Neuronal stem cell (in vitro differentiated cells): Measurements from ENCODE around the gene PODXL2.

Source experiments
- DNase-seq: peaks from one replicate; pipeline ENCODE4 v3.0.0-alpha.2; 2013; ENCODE audit warnings: low spot score
- H2AFZ ChIP-seq: one replicate; pipeline ENCODE4 v1.6.1; 2013; ENCODE audit warnings: mild to moderate bottlenecking, low read length, inconsistent platforms
- H2AK5ac ChIP-seq: 2 replicates; pipeline ENCODE4 v1.6.1; 2013; ENCODE audit warnings: low read depth, mild to moderate bottlenecking, inconsistent platforms, low read length, moderate library complexity, mixed read lengths
- H2BK120ac ChIP-seq: 2 replicates; pipeline ENCODE4 v1.6.1; 2013; ENCODE audit warnings: low read depth, mild to moderate bottlenecking, inconsistent platforms, low read length, moderate library complexity, mixed read lengths
- H2BK12ac ChIP-seq: one replicate; pipeline ENCODE4 v1.6.1; 2013; ENCODE audit warnings: low read length, inconsistent platforms
- H2BK15ac ChIP-seq: 2 replicates; pipeline ENCODE4 v1.6.1; 2013; ENCODE audit warnings: mild to moderate bottlenecking, low read length, inconsistent platforms, mixed read lengths
- H2BK5ac ChIP-seq: one replicate; pipeline ENCODE4 v1.6.1; 2013; ENCODE audit warnings: inconsistent platforms, mild to moderate bottlenecking, low read length, moderate library complexity
- H3K14ac ChIP-seq: one replicate; pipeline ENCODE4 v1.6.1; 2013; ENCODE audit warnings: low read length, inconsistent platforms
- H3K18ac ChIP-seq: 2 replicates; pipeline ENCODE4 v1.6.1; 2013; ENCODE audit warnings: low read length, inconsistent platforms
- H3K23ac ChIP-seq: 2 replicates; pipeline ENCODE4 v1.6.1; 2013; ENCODE audit warnings: low read depth, mild to moderate bottlenecking, mixed read lengths, low read length, inconsistent platforms; ENCODE audit not compliant: poor library complexity
- H3K27ac ChIP-seq: replicated peaks from 3 replicates; pipeline ENCODE4 v1.5.1; 2013; ENCODE audit warnings: low read length, inconsistent platforms
- H3K27me3 ChIP-seq, 3 experiments: 2 replicates each; pipeline ENCODE4 v1.6.1; 2013; ENCODE audit warnings: low read length in 3 of 3, mild to moderate bottlenecking in 2 of 3, inconsistent platforms in 1 of 3, low read depth in 1 of 3, mixed read lengths in 1 of 3, moderate library complexity in 1 of 3; ENCODE audit not compliant: control insufficient read depth in 3 of 3, insufficient read depth in 3 of 3
- H3K36me3 ChIP-seq, 2 donors: replicated peaks in 1 of 2; 2 replicates each; pipeline ENCODE4 v1.6.1; 2013; ENCODE audit warnings: low read length in 2 of 2; ENCODE audit not compliant: control insufficient read depth in 2 of 2, insufficient read depth in 2 of 2
- H3K4ac ChIP-seq: 2 replicates; pipeline ENCODE4 v1.6.1; 2013; ENCODE audit warnings: inconsistent platforms, mild to moderate bottlenecking, low read length, moderate library complexity
- H3K4me1 ChIP-seq, 2 donors: 1 replicate in 1 of 2; 2 replicates in 1 of 2; pipeline ENCODE4 v1.6.1; 2013; ENCODE audit warnings: low read length in 2 of 2, low read depth in 1 of 2; ENCODE audit not compliant: control insufficient read depth in 2 of 2, insufficient read depth in 1 of 2
- H3K4me2 ChIP-seq: one replicate; pipeline ENCODE4 v1.6.1; 2013; ENCODE audit warnings: mild to moderate bottlenecking, low read length, inconsistent platforms; ENCODE audit not compliant: insufficient read depth, poor library complexity, severe bottlenecking
- H3K4me3 ChIP-seq, 2 donors: 2 replicates each; pipeline ENCODE4 v1.5.1; 2013; ENCODE audit warnings: low read length in 2 of 2, mild to moderate bottlenecking in 2 of 2, inconsistent platforms in 1 of 2, moderate library complexity in 1 of 2
- H3K79me1 ChIP-seq: one replicate; pipeline ENCODE4 v1.6.1; 2013; ENCODE audit warnings: low read depth, mild to moderate bottlenecking, inconsistent platforms, low read length, moderate library complexity
- H3K9ac ChIP-seq: one replicate; pipeline ENCODE4 v1.6.1; 2013; ENCODE audit warnings: mild to moderate bottlenecking, low read depth, low read length, inconsistent platforms; ENCODE audit not compliant: poor library complexity
- H3K9me3 ChIP-seq, 2 donors: replicated peaks in 1 of 2; 2 replicates each; pipeline versions ENCODE3 to v1.6.1; 2013; ENCODE audit warnings: low read length in 2 of 2, mild to moderate bottlenecking in 2 of 2, inconsistent platforms in 1 of 2, low read depth in 1 of 2, mixed read lengths in 1 of 2, moderate library complexity in 1 of 2; ENCODE audit not compliant: control insufficient read depth in 2 of 2, insufficient read depth in 1 of 2
- H4K8ac ChIP-seq: one replicate; pipeline ENCODE4 v1.6.1; 2013; ENCODE audit warnings: low read depth, mild to moderate bottlenecking, inconsistent platforms, low read length, moderate library complexity
- H4K91ac ChIP-seq: one replicate; pipeline ENCODE4 v1.6.1; 2013; ENCODE audit warnings: low read length, low read depth, mild to moderate bottlenecking, inconsistent platforms; ENCODE audit not compliant: poor library complexity
- WGBS, 2 donors: extraction: QIAGEN DNeasy Blood & Tissue Kit; methylation state at CpG; one replicate each; pipeline ENCODE4 v1.1.7; 2013; ENCODE audit warnings: missing lambda C conversion rate in 2 of 2, mixed read lengths in 1 of 2; ENCODE audit not compliant: insufficient read length in 2 of 2, insufficient replicate concordance in 1 of 2; ENCODE audit errors: extremely low coverage in 2 of 2; 5-methylcytosine and 5-hydroxymethylcytosine counted together

Gene PODXL2

DNA sequence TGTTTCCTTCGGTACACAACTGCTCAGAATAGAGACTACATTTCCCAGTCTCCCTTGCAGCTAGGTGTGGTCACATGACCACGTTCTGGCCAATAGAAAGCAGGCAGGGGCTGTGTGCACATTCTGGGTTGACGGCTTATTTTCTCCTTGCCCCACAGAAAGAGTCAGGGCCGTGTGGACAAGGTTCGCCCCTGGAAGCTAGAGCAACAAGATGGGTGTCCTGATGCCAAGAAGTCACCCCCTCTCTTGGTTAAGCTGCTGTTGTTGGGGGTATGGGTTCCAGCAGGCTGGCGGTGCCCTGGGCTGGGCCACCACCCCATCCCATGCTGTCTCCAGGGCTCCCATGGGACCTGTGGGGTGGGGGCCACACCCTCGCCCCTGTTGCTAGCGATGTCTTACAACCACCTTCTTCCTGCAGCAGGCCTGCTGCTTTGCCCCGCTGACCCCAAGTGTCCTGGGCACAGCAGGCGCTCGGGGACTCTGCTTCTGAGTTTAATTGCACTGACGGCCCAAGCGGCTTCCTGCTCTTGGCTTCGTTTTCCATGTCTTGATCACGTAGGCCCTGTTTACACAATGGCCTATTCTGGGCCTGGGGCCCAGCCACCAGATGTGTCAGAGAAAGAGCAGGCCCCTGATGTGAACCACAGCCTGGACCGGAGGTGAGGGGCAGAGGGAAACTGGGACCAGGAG, 68.7 kb downstream of the PODXL2 start:
- Histone ChIP-seq H2BK12ac (peak overlapping the region; percentile 30), H2AK5ac (no peak overlapping the region), H3K27ac (no peak overlapping the region), H3K4me3 (peak overlapping the region; percentile 21 to 35), H3K18ac (peak overlapping the region; percentile 88), H3K4me2 (peak overlapping the region; percentile 57), H2BK15ac (peak overlapping the region; percentile 6), H2BK5ac (peak overlapping the region; percentile 1), H2BK120ac (no peak overlapping the region), H3K4ac (no peak overlapping the region), H3K23ac (no peak overlapping the region), H4K8ac (peak overlapping the region; percentile 20), H3K4me1 (peaks cover 3 to 11% of the 10 kb centered on the region in 2 donors), H4K91ac (no peak overlapping the region), H3K27me3 (peaks cover 0 to 5% (median 0%) of the 10 kb centered on the region in 3 experiments), H3K14ac (no peak overlapping the region), H2AFZ (peak overlapping the region; percentile 93), H3K9me3 (no peaks in the 10 kb centered on the region), H3K79me1 (no peaks in the 10 kb centered on the region), H3K36me3 (no peaks in the 10 kb centered on the region), H3K9ac (no peak overlapping the region)
- WGBS, 2 donors, result no CpG with 5 or more reads among the region's 16 CpGs
- peak; percentile 47 for DNase-seq

DNA sequence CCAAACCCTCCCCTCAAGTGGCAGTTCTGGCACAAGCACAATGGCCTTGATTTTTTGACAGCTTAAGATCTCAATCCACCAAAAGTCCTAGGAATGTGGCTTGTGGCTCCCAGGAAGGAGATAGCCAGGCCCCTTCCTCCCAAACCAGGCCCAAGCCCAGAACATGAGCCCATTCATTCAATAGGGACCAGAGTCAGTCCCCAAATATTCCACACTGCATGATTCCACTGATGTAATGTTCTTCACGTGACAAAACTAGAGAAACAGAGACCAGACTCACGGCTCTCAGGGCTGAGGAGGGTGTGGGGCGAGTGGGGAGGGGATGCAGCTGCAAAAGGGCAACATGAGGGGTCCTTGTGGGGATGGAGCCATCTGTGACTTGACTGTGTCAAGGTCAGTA, 69.3 kb downstream of the PODXL2 start:
- Histone ChIP-seq H3K9me3 (no peaks in the 10 kb centered on the region), H3K79me1 (no peaks in the 10 kb centered on the region), H3K9ac (no peak overlapping the region), H4K91ac (no peak overlapping the region), H2BK120ac (no peak overlapping the region), H2BK15ac (peak overlapping the region; percentile 6), H3K23ac (no peak overlapping the region), H2BK12ac (peak overlapping the region; percentile 30), H3K18ac (no peak overlapping the region), H3K4ac (no peak overlapping the region), H2AFZ (peak overlapping the region; percentile 93), H3K14ac (no peak overlapping the region), H3K4me3 (no peak overlapping the region), H4K8ac (peak overlapping the region; percentile 4), H3K27ac (no peak overlapping the region), H3K4me2 (no peak overlapping the region), H3K27me3 (no peaks in the 10 kb centered on the region), H3K36me3 (no peaks in the 10 kb centered on the region), H3K4me1 (peaks cover 3 to 11% of the 10 kb centered on the region in 2 donors), H2AK5ac (no peak overlapping the region), H2BK5ac (no peak overlapping the region)
- no CpG with 5 or more reads among the region's 3 CpGs for WGBS, 2 donors
- no peak for DNase-seq

DNA sequence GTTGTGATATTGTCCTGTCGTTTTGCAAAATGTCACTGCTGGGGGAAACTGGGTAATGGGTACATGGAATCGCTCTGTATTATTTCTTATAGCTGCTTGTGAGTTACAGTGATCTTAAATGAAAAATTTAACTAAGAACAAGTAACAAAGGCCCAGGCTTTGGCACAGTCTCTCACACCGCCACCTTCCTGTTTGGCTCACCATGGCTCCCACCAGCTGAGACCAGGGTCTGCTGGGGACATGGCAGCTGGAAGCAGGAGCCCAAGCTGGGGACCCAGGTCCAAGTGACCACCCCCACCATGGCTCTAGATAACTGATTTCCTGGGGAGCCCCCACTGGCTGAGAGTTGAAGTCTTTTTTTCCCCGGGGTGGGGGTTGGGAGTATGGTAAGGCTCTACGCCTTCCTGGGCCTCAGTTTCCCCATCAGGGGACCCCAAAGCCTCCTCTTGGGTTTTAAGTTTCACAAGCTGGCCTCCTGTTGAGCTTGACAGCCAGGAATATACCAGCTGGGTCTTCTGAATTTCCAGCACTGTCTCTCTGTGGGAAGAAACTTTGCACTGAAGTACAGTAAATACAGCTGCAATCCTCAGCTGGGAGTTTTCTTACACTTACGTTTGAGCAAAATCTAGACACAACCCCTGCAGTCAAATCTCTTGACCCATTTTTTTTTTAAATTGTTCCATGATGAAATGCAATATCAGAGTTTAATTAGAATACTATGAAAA, 69.9 kb downstream of the PODXL2 start:
- H3K4me1 ChIP-seq, result peaks cover 3 to 11% of the 10 kb centered on the region in 2 donors
- no peak overlapping the region for H3K4ac ChIP-seq
- H2BK12ac ChIP-seq, result no peak overlapping the region
- no peak overlapping the region for H4K91ac ChIP-seq
- no peak overlapping the region for H2BK15ac ChIP-seq
- no peak overlapping the region for H3K4me3 ChIP-seq
- no peaks in the 10 kb centered on the region for H3K79me1 ChIP-seq
- H3K27me3 ChIP-seq, result no peaks in the 10 kb centered on the region
- H4K8ac ChIP-seq, result peak overlapping the region; percentile 4
- H3K36me3 ChIP-seq, result no peaks in the 10 kb centered on the region
- H2BK5ac ChIP-seq, result no peak overlapping the region
- H3K4me2 ChIP-seq, result no peak overlapping the region
- H2AK5ac ChIP-seq, result no peak overlapping the region
- no peak overlapping the region for H3K9ac ChIP-seq
- no CpG with 5 or more reads among the region's 6 CpGs for WGBS, 2 donors
- H2BK120ac ChIP-seq, result no peak overlapping the region
- H3K18ac ChIP-seq, result no peak overlapping the region
- H3K23ac ChIP-seq, result no peak overlapping the region
- H3K9me3 ChIP-seq, result no peaks in the 10 kb centered on the region
- no peak for DNase-seq
- no peak overlapping the region for H2AFZ ChIP-seq
- H3K14ac ChIP-seq, result no peak overlapping the region
- no peak overlapping the region for H3K27ac ChIP-seq
